GM21576 (cell line): ENCODE measurements around the gene SLC25A47.
"Not testable (repeated sequence)": the region's sequence is repeated elsewhere in the genome, so short reads cannot be mapped to it uniquely, and the experiment has no call there.

Experiments used
- ATAC-seq: cut with Tn5 transposase; IDR thresholded peaks from one replicate; pipeline ENCODE4 v1.9.1; 2021; ENCODE audit warnings: mild to moderate bottlenecking, moderate library complexity; ENCODE audit not compliant: unreplicated experiment

SLC25A47 gene

GRCh38 chr14:100289916-100290606, 33.1 kb upstream of the SLC25A47 start:
- no peak for ATAC-seq

- ATAC-seq = no peak
Observed at GRCh38 chr14:100290607-100291304, 32.4 kb upstream of the SLC25A47 start.

GRCh38 chr14:100291305-100292075, 31.6 kb upstream of the SLC25A47 start:
- ATAC-seq = no peak

GRCh38 chr14:100292301-100292775, 30.8 kb upstream of the SLC25A47 start:
- ATAC-seq = no peak

- no peak for ATAC-seq
Observed at GRCh38 chr14:100292776-100293461, 30.2 kb upstream of the SLC25A47 start.

- ATAC-seq = no peak
Observed at GRCh38 chr14:100293497-100294212, 29.5 kb upstream of the SLC25A47 start.

GRCh38 chr14:100294213-100294962, 28.8 kb upstream of the SLC25A47 start:
- no peak for ATAC-seq

- ATAC-seq = no peak
Observed at GRCh38 chr14:100294963-100295330, 28.2 kb upstream of the SLC25A47 start.

- no peak for ATAC-seq
Observed at GRCh38 chr14:100295376-100296105, 27.6 kb upstream of the SLC25A47 start.

GRCh38 chr14:100296106-100296651, 27.0 kb upstream of the SLC25A47 start:
- ATAC-seq = no peak

- not testable (repeated sequence) for ATAC-seq
Observed at GRCh38 chr14:100296729-100297128, 26.4 kb upstream of the SLC25A47 start.

GRCh38 chr14:100297320-100298300, 25.5 kb upstream of the SLC25A47 start:
- peak; percentile 81 for ATAC-seq

- ATAC-seq = no peak
Observed at GRCh38 chr14:100298551-100299237, 24.4 kb upstream of the SLC25A47 start.

- no peak for ATAC-seq
Observed at GRCh38 chr14:100299238-100299560, 23.9 kb upstream of the SLC25A47 start.

- no peak for ATAC-seq
Observed at GRCh38 chr14:100302616-100303015, 20.5 kb upstream of the SLC25A47 start.

- no peak for ATAC-seq
Observed at GRCh38 chr14:100303179-100303578, 20.0 kb upstream of the SLC25A47 start.

GRCh38 chr14:100303925-100304324, 19.2 kb upstream of the SLC25A47 start:
- no peak for ATAC-seq
